ENCODE measurements around the gene AVP. TPM values are rescaled to one million over a fixed set of nuclear protein-coding genes. Genes with fewer than 3 reads are reported as not detected.

Gene AVP
- total and polyA plus RNA-seq, 2 of the 13 experiments (the other 11 are each of a cell fraction or from before 2014, with no cell fraction given) = 0.12 TPM; not detected in 1

- TF ChIP-seq ZNF556 (CRISPR knock-in tag; IDR thresholded peaks at IDR 0.05; ENCODE audit: borderline replicate concordance) (peak; percentile 87), BCL6 (CRISPR knock-in tag; IDR thresholded peaks at IDR 0.05) (no peak), TARDBP (CRISPR knock-in tag; IDR thresholded peaks at IDR 0.05) (no peak), FOSL2 (CRISPR knock-in tag; IDR thresholded peaks at IDR 0.05) (peak; percentile 54), NR0B2 (CRISPR knock-in tag; IDR thresholded peaks at IDR 0.05) (no peak), KIAA2018 (CRISPR knock-in tag; IDR thresholded peaks at IDR 0.05; ENCODE audit: borderline replicate concordance) (no peak), RAD51 (IDR thresholded peaks at IDR 0.05; ENCODE audit: borderline replicate concordance) (no peak), KMT2A (CRISPR knock-in tag; IDR thresholded peaks at IDR 0.05) (no peak), GATAD2A (CRISPR knock-in tag; IDR thresholded peaks at IDR 0.05) (peak; percentile 50; the same call in 1 of the 2 replicates), RBM39 (IDR thresholded peaks at IDR 0.05; ENCODE audit: low read depth, low read length, poor library complexity, severe bottlenecking) (no peak), ZNF441 (CRISPR knock-in tag; IDR thresholded peaks at IDR 0.05; ENCODE audit: borderline replicate concordance) (no peak), ASH2L (IDR thresholded peaks at IDR 0.05; ENCODE audit: insufficient read length, low read depth, low read length) (no peak), ZNF160 (CRISPR knock-in tag; IDR thresholded peaks at IDR 0.05) (no peak), YEATS4 (CRISPR knock-in tag; IDR thresholded peaks at IDR 0.05; ENCODE audit: borderline replicate concordance) (0 out of 2 replicates have a peak, but pooled peaks have one; percentile 29), ZIK1 (CRISPR knock-in tag; IDR thresholded peaks at IDR 0.05; ENCODE audit: borderline replicate concordance, low read depth) (no peak)
- TF ChIP-seq, protein P1, sequence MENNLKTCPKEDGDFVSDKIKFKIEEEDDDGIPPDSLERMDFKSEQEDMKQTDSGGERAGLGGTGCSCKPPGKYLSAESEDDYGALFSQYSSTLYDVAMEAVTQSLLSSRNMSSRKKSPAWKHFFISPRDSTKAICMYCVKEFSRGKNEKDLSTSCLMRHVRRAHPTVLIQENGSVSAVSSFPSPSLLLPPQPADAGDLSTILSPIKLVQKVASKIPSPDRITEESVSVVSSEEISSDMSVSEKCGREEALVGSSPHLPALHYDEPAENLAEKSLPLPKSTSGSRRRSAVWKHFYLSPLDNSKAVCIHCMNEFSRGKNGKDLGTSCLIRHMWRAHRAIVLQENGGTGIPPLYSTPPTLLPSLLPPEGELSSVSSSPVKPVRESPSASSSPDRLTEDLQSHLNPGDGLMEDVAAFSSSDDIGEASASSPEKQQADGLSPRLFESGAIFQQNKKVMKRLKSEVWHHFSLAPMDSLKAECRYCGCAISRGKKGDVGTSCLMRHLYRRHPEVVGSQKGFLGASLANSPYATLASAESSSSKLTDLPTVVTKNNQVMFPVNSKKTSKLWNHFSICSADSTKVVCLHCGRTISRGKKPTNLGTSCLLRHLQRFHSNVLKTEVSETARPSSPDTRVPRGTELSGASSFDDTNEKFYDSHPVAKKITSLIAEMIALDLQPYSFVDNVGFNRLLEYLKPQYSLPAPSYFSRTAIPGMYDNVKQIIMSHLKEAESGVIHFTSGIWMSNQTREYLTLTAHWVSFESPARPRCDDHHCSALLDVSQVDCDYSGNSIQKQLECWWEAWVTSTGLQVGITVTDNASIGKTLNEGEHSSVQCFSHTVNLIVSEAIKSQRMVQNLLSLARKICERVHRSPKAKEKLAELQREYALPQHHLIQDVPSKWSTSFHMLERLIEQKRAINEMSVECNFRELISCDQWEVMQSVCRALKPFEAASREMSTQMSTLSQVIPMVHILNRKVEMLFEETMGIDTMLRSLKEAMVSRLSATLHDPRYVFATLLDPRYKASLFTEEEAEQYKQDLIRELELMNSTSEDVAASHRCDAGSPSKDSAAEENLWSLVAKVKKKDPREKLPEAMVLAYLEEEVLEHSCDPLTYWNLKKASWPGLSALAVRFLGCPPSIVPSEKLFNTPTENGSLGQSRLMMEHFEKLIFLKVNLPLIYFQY (CRISPR knock-in tag; IDR thresholded peaks at IDR 0.05; ENCODE audit: borderline replicate concordance) = 0 out of 2 replicates have a peak, but pooled peaks have one; percentile 18
Observed at GRCh38 chr20:3115190-3116107, 30.9 kb upstream of the AVP start (continued).

Data from HepG2 (cell line).